Stimulated activated CD4-positive, alpha-beta T cell treated with anti-CD3 and anti-CD28 coated beads, Interleukin-2, amount 100 ng/mL, for 48 hours (primary cell): ENCODE measurements around the gene P2RY6.

Experiments
- DNase-seq, 2 donors: peaks; one replicate each; pipeline ENCODE4 v3.0.0-alpha.2; 2020

Gene P2RY6

DNA sequence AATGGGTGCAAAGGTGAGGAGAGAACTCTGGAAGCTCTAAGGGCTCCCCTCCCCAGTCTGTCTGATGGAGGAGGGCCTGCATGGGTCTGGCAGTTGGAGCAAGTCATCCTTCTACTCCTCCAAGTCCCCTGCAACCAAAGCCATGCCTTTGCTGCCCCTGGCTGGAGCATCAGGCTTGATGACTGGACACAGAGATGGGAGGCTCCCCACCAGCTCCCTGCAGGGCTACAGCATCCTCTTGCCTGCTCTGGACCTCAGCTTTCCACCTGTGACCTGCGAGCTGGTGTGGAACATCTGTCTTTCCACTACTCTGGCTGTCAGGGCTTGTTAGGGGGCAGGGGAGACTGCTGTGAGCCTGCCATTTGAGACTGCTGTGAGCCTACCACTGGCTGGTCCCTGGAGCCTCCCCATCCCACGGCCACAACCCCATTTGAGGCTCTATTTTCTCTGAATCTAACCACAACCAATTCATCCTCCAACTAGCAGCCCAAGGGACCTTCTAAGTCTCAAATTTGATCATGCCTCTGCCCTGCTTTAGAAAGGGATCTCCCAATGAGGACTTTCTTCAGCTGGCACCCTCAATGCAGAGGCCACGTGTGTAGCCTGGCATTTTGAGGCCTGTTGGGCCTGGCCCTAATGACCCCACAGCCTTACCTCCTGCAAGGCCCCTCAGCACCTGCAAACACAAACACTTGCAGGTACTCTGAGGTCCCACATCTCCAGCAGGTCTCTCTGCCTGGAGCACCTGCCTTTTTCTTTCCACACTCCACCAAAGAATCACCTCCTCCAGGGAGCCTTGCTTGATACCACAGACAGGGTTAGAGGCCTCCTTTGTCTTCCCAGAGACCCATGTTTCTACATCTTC lies 9.9 kb downstream of the P2RY6 start:
- no peak for DNase-seq

DNA sequence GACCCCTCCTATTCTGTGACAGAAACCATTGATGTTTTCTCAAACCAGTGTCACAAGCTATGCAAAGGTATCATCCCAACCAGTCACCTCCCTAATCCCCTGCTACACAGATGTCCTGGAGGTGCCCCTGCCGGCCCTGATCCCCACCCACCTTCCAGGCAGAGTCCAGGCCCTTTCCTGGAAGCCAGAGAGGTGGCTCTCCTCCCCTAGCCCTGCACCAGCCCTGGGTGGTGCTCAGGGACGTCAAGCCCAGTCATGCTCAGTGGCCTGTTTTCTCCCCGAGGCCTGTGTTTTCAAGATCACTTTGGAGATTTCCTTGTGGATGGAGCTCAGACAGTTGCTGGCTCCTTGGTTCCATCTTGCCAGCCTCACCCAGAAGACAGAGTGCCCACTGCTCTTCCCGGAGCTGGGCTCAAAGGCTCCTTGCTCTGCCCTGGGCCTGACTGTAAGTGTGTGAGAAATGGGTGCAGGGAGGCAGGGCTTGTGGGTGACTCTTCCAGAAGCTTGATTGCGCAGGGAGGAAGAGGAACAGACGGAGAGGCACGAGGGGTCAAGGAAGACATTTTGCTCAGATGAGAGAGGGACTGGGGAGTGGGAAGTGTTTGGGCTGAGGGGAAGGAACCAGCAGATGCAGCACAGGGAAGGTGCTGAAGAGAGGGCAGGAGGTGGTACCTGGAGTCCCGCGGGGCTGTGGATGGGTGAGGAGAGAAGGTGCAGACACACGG lies 11.3 kb downstream of the P2RY6 start:
- DNase-seq: no peak

DNA sequence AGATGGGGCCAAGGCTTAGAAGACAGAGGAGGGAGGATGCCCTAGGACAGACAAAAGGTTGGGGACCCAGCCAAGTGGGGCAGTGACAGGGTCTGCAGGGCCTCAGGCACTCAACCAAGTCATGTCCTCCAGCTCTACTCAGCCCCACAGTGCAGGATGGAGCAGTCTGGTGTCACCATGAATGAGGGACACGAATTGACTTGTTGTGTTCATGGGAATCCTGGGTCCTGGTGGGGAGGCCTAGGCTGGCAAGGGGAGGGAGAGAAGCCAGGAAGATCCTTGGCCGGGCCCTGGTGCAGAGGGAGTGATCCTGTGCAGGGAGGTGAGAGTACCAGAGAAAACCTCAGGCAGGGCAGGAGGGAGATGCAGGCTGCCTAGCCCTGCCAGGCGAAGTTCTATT lies 12.0 kb downstream of the P2RY6 start:
- no peak for DNase-seq

DNA sequence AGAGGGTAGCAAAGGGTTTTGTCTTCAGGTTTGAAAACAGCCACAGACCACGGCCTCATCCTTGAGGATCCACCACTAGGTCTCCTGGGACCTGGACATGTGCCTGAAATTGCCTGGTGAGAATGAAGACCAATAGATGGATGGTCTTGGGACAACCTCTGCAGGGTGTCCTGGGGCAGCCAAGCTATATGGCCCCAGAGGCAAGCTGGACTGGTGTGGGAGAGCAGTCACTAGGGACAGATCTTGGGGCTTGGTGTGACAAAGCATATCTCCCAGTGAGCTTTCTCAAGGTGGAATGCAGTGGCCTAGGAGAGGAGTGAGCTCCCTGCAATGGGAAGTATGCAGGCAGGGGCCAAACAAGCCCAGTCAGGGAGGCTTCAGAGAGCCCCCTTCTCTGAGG lies 13.6 kb downstream of the P2RY6 start:
- no peak for DNase-seq

DNA sequence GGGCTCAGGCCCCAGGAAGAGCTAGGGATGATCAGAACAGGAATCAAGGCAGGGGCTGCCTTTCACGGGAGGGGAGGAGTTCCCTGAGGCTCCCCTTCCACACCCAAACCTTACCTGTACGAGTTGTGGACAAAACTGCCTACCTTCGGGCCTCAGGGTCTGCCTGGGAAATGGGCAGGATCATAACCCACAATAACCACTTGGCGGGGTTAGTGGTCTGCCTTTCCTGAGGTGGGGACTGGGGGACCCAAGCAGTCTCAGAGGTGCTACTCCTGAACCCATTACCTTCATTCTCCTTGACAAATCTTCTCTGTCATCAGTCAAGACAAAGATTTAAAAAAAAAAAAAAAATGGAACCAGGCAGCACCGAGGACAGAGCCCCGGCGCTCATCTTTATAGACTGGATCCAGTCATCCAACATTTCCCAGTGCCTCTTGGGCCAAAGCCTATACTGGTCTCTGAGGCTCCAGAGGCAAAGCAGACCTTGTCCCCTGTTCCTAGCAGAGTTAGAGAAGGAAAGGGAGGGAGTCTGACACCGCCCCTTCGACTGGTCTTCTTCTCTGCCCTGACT lies 14.2 kb downstream of the P2RY6 start:
- no peak for DNase-seq

DNA sequence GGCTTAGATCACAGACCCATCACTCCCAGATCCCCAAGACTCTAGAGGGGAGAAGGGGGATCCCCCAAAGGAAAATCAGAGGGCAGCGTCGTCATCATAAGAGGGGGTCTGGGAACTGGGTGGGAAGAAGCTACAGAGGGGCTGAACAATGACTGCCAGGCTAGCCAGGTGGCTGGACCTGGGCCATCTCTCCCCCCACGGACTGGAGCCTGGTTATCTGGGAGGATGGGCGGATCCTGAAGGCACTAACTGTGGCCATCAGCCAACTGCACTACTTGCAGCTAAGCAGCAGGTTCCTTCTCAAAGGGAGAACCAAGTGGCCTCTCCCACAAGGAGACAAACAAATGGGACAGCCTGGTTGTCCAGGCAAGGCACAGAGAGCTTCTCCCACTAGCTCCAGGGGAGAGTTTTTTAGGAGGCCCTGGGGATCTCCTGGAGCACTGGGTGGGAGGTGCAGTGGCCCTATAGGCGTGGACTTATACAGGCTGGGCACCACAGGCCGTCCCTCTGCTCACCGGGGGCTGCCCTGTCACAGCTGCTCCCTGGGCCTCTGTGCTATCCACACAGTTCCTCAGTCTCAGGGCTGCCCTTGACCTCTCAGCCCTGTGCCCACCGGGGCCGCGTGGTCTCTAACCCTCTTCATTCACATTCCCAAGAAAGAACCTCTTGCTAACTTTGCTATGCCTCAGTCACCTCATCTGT lies 15.4 kb downstream of the P2RY6 start:
- DNase-seq: no peak

DNA sequence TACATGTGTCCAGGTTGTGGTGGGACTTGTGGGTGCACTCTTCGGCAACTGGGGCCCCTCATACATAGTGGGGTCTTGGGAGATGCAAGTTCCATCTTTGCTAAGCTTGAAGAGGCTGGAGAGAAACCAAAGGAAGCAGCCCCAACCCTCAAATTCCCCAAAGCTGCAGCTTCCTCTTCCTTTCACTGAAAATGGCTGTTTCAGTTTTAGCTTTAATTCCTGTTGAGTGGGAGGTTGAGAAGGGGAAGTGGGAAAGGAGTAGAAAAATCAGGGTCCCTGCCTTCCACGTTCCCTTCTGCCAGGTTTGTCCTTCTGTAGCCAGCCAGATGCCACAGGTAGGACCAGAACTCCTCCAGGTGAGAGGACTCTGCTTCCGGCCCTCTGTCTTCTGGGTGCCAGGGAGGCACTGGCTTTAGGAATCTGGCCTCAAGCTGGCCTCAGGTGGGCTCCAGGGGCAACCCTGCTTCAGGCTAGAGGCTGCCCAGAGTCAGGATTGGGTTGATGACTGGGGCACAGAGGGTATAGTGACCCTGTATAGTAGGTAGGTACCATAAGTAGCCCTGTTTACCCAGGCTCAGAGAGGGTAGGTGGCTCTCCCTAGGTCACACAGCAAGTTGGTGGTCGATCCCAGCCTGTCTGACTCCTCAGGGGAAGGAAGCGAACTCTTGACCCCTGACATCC lies 16.2 kb downstream of the P2RY6 start:
- no peak for DNase-seq

DNA sequence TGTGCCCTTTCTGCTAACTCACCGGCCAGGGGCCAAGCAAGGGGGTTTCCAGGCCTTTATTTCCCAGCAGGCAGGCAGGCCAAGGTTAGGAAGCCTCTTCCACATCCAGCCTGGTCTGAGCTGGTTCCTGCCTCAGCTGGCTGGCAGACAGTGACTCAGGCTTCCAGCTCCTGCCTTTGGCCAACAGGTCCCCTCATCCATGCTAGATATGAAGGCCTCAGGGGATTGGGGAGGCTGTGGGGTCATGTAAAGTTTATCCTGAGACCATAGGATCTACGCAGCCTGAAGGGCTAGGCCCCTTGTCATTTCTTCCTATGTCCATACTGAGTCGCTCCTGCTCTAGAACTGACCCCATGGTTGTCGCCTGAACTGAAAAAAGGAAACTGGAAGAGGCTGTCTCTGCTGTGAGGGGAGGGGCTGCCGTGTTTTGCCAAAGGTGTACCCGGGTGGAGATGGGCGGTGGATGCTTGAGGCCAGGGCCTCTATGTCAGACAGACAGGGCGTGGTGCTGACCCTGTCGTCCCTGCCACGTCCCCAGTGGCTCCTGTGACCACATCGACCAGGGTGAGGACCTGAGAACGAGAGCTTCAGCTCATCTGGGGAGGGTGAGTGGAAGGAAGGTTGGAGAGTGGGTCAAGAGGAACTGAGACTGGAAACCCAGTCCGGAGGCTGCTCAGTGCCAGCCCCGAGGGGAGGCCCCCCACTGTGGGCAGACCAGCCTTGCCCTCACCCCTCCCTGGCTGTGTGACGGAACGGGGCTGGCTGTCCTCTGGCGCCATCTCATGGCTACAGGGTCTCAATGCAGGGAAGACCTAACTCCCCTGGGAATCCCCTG lies 17.0 kb downstream of the P2RY6 start:
- DNase-seq: peak; percentile 47 to 54

DNA sequence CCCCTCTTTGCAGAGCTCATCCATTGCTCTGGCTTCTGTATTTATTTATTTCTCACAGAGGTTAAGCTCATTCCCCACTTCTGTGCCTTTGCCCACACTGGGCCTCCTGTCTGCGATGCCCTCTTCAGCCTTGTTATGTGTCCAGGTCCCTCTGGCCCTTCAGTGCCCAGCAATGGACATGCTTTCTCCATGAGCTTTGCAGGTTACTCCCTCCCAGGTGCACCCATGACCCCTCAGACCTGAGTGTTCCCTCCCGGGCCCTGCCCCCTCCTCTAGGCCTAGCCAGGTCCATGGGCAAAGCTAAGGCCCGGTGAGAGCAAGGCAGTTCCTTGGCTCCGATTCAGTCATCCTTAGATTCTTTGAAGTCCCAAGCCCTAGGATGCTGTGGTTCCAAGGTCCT lies 18.4 kb downstream of the P2RY6 start:
- no peak for DNase-seq

DNA sequence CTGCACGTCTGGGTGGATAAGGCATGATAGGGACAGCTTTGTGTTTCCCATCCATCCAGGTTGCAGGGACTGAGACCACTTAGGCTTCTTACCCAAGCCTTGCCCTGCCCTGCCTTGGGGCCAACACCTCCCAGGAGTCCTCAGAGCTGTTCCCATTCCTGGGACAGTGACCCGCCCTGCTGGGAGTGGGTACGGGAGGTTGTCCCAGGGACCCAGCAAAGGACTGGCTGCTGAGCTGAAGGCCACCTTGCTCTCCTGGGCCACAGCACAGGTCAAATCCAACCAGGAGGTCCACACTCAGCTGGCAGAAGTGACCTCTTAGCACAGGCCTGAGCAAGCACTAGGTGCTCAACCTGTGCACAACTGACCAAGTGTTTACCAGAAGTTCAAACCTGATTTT lies 19.1 kb downstream of the P2RY6 start:
- no peak for DNase-seq

DNA sequence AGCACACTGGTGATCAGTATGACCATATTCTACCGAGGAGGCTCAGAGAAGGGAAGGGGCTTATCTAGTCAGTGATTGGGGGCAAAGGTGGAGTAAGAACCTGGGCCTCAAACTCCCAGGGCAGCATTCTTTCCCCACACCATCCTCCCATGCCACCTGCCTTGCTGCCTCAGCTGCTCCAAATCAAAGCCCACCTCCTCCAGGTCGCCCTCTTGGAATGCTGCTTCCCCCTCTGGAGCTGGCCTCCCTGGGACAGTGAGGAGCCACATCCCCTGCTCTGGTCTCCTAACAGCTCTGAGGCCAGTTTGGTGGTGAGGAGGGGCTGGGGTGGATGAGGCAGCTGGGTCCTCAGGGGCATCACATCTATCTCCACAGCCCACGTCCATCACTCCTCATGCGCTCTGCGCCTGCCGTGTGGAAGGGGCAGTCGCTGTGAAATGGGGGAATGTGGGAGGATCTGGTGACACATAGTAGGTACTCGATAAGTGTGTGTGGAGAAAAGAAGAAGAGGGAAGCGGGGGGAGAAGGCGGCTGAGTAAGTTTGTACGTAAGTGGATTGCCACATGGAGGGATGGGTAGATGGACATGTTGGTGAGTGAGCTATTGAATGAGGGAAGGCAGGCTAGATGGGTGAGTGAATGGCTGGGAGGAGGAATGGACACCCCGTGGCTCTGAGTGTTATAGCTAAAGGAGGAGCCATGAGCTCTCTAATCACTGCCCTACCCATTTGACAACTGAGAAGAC lies 19.8 kb downstream of the P2RY6 start:
- DNase-seq: no peak

DNA sequence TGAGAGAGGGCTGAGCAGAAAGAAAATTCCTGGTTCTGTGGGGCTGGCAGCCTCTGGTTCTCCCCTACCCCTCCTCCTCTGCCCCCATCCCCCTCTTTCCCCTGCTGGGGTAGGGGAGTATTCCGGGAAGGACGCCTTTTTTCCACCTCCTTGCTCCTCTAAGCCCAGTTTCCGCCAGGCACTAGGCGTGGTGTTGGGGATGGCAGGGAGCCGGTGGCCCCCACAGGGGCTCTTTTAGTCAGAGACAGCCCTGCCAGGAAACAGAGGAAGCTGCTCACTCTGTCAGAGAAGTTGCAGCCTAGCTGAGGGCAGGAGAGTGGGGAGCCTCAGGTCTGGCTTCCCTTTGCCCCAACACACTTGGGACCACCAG lies 20.4 kb downstream of the P2RY6 start:
- no peak for DNase-seq

DNA sequence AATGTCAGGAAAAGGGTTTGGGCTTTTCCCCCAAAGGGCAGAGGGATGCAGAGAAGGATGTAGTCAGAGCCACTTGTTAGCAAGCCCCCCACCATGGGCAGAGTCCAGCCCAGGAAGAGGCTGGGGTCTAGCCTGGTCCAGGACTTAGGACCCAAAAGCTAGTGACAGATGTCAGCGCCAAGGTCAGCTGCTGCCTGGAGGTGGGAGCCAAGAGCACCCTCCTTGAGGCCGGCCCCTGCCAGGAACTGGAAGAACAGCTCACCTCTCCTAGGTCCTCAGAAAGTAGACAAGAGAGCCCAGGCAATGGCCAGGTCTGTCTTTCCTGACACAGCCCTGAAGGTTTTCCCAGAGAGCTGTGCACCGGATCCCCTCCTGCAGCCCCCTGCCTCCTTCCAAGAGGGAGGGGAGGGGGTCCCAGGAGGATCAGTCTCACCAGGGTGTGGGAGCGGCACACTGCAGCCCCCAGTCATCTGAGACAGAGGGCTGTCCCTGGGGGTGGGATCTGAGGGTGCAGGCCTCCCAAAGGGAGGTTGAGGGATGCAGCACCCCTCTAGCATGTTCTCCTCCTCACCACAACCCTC lies 21.3 kb downstream of the P2RY6 start:
- DNase-seq: no peak

DNA sequence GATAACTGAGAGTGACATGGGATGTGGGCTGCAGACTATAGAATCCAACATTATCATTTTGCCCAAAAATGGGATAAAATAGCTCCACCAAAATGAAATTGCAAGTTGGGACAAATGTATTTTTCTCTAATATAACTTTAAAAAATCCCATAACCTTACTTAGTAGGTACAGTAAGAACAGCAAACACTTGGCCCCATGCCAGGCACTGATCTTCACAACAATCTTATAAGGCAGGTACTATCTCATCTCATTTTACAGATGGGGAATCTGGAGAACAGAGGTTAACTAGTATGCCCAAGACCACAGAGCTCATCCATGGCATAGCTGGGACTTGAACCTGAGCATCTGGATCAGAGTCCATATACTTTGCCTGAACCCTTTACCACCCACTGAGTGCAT lies 22.5 kb downstream of the P2RY6 start:
- no peak for DNase-seq

DNA sequence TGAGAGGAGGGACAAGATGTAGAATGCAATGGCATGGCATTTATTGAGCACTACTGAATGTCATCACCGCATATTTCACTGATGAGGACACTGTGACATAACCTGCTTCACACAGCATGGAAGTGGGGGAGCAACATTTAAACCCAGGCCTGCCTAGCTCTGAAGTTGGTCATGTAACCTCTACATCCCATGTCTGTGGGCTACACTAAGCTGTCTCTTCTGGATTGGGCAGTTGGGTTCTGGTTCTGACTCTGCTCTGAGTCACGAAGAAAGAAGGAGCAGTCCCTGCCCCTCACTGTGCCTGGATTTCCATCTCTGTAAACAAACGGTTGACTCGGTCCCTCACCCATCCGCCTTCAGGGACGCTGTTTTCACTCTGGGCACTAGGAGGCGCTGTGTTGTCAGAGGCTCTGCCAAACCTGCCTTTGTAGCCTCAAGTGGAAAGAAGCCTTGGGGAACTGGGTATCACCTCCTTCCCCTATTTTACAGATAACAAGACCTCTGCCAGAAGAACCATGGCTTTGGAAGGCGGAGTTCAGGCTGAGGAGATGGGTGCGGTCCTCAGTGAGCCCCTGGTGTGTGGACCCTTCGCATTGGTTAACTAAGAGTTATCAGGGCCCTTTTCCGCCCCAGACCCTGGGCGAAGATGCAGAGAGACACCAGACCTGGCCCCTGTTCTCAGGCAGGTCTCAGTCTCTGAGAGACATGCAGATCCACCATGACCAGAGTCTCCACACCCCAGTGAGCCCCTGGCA lies 23.3 kb downstream of the P2RY6 start:
- DNase-seq: peak; percentile 81 to 84

DNA sequence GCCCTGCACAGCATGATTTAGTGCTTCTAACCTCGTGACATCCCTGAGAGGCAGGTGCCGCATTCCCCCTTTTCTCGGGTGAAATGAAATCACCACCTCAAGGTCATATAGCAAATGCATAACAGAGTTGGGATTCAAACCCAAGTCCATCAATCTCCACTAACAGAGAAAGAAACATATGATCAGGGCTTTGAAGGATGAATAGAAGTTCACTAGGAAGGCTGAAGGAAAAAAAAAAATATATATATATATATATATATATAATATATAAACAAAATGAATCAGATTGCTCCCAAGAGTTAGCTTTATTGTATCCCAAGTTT lies 23.8 kb downstream of the P2RY6 start:
- no peak for DNase-seq

DNA sequence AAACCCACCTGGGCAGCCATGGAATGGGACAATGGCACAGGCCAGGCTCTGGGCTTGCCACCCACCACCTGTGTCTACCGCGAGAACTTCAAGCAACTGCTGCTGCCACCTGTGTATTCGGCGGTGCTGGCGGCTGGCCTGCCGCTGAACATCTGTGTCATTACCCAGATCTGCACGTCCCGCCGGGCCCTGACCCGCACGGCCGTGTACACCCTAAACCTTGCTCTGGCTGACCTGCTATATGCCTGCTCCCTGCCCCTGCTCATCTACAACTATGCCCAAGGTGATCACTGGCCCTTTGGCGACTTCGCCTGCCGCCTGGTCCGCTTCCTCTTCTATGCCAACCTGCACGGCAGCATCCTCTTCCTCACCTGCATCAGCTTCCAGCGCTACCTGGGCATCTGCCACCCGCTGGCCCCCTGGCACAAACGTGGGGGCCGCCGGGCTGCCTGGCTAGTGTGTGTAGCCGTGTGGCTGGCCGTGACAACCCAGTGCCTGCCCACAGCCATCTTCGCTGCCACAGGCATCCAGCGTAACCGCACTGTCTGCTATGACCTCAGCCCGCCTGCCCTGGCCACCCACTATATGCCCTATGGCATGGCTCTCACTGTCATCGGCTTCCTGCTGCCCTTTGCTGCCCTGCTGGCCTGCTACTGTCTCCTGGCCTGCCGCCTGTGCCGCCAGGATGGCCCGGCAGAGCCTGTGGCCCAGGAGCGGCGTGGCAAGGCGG lies 24.5 kb downstream of the P2RY6 start:
- no peak for DNase-seq

DNA sequence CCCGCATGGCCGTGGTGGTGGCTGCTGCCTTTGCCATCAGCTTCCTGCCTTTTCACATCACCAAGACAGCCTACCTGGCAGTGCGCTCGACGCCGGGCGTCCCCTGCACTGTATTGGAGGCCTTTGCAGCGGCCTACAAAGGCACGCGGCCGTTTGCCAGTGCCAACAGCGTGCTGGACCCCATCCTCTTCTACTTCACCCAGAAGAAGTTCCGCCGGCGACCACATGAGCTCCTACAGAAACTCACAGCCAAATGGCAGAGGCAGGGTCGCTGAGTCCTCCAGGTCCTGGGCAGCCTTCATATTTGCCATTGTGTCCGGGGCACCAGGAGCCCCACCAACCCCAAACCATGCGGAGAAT lies 25.1 kb downstream of the P2RY6 start:
- no peak for DNase-seq

DNA sequence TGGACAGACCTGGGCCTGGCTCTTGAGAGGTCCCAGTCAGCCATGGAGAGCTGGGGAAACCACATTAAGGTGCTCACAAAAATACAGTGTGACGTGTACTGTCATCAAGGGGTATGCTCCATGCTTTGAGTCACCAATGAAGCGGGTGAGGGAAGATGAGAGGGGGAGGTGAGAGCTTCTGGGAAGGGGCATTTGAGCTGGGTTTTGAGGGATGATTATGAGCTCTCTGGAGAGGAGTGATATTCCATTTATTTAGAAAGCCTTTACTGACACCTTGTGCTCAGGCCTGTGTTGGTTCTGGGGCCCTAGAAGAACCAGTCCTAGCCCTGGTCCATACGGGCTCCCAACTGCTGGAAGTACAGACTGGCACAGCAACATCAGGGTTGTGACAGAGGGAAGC lies 25.6 kb downstream of the P2RY6 start:
- no peak for DNase-seq

DNA sequence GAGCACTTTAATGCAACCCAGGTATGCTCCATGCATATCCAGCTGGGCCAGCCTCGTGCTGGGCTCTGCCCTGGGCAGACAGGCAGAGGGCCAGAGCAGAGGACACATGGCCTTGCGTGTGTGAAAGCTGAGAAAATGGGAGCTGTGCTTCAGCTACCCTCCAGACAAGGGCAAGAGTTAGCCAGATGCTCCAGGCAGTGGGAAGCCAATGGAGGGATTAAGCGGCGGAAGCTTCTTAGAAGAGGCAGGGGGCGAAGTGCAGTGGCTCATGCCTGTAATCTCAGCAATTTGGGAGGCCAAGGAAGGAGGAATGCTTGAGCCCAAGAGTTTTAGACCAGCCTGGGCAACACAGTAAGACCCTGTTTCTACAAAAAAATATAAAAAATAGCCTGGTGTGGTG lies 26.1 kb downstream of the P2RY6 start:
- no peak for DNase-seq
